COLO829 (cell line): ENCODE measurements around the gene ACAA1.

Experiments
- DNase-seq: peaks from one replicate; pipeline ENCODE4 v3.0.0; 2012; ENCODE audit warnings: low spot score

Gene ACAA1

DNA sequence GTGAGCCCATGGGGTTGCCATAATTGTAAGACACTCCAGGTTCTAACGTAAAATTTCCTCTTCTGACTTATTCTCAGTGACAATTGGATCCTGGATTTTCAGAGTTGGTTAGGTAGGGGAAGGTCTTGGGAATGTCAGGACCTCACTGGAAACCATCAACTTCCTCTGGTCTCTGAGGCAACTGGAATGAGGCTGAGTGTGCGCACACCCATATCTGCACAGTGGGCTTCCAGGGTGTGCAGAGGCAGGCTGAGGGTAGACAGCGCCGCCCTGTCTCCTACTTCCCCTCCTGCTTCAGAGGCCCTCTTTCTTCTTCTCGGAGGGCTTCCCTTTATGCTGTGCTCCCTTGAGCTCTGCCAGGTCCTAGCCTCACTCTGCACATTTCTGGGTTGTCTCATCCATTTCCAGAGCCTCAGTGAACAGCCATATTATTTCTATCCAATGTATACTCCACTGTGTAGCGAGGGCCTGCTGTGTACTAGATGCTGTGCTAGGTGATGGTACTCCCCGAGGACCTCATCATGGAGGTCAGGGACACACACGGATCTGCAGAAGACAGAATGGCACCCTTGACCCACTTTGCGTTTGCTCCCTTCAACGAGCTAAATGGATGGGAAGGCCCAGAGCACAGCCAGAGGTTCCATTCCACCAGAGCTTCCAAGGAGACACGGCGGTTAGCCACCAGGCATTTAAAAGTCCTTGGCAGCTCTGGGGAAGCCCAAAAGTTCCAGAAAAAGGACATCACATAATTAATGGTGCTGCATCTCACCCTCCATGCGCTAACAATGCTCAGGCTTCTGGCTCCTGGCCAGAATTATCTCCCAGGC is 18.3 kb downstream of the ACAA1 start:
- no peak for DNase-seq

DNA sequence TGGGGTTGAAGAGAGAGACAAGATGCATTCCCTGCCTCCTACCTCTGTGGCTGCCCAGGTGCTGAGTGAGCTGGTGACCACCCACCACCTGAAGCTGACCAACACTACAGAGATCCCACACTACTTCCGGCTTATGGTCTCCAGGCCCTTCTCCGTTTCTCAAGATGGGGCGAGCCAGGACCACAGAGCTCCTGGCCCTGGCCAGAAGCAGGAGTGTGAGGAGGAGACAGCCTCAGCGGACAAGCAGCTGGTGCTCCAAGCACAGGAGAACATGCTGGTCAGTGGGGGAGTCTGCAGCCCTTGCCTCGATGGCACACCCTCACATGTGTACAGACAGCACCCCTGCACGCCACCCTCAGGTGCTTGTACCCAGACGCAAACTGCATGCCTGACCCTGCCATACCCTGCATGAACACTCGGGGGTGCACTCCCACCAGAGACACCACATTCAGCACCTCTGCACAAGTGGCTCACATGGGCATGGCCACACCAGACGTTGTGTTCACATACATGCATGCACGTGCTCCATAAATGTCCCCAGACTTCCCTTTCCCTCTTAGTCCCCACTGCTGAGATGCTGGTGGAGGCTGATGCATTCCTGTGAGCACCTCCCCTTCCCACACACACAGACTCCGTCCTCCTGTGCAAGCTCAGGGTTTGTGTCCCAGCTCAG is 19.0 kb downstream of the ACAA1 start:
- DNase-seq, result peak; percentile 75

DNA sequence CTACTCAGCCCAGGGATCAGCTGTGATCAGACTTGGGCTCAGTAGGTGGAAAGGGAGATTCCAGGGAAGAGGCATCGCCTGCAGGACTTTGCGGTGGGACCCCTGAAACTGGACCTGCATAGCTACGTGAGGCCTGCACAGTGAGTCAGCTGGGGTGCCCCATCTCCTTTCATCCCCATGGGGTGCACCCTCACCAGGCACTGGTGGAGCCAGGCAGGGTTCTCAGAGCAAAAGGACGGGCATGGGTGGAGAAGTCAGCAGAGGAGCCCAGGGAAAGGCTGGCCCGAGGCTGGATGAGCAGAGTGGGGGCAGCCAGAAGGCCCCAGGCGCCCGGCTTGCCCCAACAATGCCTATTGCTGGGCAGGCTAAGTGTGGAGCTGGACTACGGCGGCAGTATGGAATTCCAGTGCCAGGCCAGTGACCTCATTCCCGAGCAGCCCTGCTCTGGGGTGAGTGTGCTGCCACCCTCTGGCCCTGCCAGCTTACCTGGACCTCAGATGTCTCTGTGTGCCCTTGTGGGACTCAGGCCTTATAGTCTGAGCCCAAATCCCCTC is 19.7 kb downstream of the ACAA1 start:
- no peak for DNase-seq

DNA sequence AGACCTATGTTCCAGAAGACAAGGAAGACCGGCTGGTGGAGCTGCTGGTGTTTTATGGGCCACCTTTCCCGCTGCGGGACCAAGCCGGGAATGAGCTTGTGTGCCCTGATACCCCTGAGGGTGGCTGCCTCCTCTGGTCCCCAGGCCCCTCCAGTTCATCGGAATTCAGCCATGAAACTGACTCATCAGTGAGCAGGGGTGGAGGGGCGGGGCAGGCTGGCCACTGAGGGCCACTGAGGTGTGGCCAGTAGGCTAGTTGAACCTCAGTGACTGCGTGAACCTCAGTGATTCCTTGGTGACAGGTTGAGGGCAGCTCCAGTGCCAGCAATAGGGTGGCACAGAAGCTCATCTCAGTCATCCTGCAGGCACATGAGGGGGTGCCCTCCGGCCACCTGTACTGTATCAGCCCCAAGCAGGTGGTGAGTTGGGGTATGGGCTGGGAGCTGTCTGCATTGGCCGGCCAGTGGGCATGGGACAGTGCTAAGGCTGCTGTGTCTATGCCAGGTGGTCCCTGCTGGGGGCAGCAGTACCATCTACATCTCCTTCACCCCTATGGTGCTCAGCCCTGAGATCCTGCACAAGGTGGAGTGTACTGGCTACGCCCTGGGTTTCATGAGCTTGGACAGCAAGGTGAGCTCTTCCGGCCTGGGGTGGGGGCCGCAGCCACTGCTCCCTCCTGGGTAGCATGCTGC is 20.3 kb downstream of the ACAA1 start:
- no peak for DNase-seq

DNA sequence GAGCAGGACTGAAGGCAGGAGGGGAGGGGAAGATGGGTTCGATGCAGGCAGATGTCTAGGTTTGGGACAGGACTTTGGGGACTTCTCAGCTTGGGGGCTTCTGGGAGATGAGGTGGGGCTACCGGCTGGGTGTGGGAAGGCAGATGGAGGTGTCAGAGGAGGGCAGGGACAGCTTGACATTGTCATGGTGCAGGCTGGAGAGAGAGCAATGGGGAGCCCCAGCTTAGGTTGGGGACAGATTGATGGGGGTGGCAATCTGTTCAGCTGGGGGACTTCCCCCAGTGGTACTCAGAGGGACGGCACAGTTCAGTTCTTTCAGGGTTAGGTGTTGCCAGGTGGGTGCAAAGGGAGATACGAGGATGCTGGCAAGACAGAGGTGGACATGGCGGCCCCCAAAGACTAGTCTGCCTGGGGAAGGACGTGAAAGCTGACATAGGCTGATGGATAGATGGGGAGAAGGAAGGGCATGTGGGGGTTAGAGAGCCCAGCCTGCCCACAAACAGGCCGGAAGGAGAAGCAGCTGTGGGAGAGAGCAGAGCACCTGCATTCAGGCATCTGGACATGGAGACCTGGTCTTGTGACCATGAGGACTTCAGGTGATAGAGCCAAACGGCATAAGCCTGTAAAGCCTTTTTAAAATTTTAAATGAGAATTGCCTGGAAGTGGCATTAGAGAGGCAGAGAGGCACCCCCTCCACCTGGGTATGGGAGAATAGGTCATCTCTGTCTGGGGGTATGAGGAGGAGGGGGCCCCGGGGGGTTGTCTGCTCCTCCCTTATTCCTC is 21.1 kb downstream of the ACAA1 start:
- DNase-seq, result no peak

DNA sequence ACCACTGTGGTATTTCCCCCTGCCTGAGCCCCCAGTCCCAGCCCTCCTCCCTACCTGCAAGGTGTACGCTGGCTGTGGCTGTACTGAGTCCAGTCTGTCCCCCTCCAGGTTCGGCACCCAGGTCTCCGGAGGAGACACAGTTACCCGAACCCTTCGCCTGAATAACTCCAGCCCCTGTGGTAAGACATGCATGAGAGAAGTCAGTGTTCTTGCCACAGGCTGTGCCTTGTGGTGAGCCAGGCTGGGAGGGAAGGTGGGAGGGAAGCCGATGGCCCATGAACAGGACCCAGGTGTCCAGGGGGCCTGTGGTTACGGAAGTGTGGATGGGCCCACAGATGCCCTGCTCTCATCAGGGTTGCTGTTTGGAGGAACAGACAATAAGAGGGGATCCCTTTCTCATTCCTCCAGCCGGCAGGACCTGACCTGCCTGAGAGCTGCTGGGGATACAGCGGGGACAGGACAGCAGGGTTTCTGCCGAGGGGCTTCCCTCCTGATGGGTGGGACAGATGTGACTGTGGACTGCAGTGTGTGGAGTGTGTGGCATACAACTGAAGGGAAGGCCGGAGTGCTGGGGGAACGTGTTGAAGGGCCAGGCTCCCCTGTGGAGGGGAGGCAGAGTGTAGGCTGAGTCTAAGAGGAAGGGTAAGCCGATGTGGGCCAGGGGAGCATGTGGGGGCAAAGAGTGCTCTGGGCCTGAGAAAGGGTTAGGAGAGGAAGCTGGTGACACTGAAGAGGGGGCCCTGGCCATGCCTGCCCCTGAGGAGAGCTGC is 21.9 kb downstream of the ACAA1 start:
- no peak for DNase-seq

DNA sequence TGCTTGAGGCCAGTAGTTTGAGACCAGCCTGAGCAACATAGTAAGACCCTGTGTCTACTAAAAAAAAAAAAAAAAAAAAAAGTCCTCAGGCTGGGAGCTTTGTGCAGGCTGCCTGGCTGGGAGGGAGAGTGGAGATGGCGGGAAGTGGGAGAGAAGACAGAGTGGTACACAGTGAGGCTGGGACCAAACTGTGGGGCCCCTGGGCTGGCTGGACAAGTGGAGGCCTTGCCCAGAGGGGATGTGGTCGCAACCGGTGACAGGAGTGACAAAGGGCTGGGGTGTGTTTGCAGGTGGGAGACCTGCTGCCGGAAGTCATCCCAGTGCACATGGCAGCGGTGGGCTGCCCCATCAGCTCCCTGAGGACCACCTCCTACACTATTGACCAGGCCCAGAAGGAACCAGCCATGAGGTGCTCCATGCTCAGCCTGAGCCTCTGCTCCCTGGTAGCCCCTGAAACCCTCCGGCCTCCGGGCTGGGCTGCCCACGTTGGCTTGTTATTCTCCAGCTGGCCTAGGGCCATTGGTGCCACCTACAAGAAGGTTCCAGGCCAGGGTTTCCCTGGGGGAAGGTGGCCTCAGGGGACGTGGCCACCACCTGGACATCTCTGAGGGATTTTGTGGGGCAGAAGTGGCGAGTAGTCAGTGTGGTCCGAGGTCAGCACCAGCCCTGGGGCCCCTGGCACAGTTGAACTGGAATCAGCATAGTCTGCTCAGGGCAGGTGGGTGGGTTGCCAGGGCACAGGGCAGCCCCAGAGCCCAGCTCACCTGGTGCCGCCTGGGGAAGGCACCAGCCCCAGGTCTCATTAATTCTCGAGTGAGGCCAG is 22.7 kb downstream of the ACAA1 start:
- no peak for DNase-seq

DNA sequence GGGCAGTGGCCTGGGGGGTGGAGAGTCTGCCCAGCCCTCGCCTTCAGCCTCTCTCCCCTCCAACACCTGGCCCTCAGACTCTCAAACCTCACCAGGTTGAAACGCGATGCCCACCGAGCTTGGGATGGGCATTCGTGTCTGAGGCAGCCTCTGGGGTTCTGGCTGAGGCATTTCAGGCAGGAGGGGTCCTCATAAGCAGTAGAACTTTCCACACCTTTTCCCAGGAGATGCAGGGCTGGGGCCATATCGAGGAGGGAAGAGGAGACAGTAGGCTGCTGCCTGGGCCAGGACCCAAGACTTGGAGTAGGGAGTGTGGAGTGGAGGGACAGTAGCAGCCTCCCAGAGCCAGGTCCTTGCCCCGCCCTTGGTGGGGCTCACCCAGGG is 24.6 kb downstream of the ACAA1 start:
- DNase-seq, result no peak

DNA sequence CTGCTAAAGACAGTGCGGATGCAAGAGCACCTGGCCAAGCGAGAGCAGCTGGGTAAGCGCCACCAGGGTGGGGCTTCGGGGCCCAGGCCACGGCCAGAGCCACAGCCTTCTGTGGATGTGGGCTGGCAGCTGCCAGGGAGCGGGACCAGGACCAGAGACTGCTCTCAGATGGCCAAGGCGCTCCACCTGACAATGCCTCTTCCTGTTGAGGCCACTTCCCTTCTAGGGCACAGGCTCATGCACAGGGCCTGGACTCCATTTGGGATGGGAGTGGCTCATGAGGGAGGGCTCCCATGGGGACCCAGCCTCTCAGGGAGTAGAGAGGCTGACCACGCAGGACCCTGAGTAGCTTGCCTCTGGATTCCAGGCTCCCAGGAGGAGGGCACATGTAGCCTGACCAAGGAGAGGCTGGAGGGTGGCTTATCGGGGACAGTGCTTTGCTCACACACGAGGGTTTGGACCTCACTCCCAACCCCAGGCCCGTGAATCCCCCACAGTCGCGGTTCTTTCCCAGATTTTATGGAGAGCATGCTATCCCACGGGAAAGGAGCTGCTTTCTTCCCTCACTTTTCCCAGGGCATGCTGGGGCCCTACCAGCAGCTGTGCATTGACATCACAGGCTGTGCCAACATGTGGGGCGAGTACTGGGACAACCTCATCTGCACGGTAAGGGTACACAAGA is 25.1 kb downstream of the ACAA1 start:
- DNase-seq, result no peak

DNA sequence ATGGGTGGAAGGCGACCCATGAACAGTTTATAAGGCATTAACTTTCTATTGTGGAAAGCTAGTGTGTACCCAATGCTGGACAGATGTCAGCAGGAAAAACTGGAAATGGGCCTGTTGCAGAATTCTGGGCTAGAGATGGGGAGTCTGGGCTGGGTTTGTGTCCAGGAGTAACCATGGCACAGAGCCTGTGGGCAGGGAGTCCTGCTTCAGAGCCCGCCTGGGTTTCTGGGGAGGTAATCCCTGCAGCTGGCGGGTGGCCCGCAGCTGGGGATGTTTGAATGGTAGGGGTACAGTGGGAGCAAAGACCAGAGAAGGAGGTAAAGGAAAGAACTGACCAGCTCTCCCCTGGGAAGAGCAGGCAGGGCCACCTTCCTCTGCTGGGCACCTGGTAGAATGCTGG is 25.7 kb downstream of the ACAA1 start:
- DNase-seq, result no peak

DNA sequence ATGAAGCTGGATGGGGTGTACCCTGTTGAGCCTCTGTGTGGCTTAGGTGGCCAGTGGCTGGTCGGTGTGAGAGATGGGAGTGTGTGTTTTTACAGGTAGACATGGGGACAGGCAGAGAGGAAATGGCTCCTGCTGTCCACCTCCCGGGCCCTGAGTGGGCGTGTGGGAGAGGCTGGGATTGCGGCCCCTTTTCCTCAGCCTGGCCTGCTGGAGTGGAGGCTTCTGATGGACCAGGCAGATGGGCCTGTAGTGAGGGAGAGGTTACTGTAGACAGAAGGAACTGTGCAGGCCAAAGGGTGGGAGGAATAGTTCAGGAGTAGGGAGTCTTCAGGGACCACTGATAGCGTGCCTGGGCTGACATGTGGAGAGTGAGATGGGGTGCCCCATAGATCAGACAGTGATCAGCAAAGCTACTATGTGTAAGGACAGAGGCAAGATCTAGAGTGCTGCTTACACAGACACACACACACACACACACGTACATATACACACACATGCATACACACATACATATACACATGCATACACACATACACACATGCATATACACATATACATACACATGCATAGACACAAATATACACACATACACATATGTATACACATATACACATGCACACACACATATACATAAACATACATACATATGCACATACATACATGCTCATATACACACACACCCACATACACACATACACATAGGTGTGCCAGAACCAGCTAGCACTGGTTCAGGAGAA is 26.4 kb downstream of the ACAA1 start:
- DNase-seq, result no peak

DNA sequence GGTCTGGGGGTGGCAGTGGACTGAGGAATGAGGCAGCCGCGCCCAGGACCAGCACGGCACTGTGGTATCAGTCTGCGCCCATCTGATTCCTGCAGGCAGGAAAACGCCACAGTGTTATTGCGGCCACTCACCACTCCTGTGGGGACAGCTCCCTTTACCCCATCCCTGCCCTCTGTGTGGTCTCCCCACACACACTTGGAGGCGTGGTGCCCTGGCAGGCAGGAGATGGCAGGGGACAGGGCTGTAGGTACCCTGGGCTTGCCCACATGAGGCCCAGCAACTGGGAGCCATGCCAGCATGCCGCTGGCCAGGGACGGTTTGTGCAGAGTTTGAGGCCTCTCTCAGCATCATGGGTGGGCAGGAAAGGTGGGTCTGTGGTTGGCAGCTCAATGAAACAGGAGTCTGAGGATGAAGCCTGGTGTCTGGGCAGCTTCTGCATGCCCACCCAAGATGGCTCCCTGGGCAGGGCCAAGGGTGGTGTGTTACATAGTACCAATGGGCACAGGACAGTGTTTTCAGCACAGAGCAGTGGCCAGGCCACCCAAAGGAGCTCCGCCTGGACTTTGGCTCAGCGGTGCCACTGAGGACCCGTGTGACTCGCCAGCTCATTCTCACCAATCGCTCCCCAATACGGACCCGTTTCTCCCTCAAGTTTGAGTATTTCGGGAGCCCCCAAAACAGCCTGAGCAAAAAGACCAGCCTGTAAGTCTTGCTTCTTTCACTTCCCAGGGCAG is 27.2 kb downstream of the ACAA1 start:
- no peak for DNase-seq

DNA sequence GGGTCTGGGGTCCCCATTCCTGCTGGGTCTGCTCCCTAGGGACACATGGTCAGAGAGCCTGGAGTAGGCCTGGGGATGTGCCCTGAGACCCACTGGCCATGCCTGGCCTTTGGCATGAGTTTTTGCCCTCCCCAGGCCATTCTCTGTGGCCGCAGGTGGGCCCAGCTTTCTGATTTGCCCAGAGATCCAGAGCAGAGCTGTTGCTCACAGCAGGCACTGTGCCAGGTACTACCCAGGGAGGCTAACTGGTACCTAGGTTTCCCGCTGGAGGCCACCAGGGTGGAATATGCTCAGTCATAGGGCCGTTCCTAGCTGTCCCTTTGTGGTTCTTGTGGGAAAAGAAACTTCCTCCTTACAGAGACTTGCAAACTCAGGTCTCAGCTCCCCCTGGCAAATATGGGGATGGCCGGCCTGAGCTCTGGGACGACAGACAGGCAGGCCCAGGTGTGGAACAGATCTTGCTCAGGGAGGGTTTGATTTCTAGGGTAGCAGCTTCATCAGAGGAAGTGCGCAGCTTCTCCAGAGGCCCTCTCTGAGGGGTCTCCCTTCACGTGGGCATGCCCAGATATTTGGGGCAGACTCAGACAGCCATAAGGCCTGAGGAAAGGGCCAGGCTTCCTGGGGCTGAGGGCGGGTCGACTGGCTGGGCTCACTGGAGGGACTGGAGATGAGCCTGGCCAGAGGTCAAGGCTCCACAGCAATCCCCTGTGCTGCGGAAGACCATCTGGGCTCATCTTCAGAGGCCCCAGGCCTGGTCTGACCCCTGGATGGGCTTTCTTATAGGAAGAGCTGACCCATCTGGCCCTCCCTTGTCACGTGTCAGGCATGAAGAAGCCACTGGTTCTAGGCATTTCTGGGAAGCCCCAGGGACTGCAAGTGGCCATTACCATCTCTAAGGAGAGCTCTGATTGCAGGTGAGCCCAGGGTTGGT is 28.0 kb downstream of the ACAA1 start:
- no peak for DNase-seq

DNA sequence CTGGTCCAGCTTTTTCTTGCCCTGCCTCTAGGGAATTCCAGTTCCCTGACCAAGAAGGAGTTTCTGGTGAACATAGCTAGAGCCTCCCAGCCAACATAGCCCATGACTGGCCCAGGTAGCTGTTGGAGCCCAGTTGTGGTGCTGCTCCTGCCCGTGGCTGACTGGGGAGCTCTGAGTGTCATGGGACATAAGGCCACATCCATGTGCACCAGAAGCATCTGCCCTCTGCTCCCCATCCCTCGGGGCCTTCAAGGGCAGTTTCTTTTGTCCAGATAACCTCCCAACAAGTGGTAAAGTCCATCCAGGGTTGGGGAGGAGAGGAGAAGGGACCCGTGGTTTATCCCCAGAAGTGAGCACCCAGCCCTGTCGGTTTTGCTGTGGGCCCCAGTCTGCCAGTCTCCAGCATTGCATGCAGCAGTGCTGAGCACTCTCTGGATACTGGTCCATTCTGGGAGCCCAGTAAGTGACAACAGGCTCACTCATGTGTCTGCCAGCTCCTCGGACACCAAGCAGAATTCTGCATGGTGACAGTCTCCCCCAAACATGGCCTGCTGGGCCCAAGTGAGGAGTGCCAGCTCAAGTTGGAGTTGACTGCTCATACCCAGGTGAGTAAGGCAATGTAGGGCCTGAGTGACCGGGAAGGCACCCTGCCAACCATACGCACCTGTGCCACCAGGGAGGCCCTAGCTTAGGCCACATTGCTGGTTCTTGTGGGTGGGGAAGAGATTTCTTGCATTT is 28.8 kb downstream of the ACAA1 start:
- no peak for DNase-seq

DNA sequence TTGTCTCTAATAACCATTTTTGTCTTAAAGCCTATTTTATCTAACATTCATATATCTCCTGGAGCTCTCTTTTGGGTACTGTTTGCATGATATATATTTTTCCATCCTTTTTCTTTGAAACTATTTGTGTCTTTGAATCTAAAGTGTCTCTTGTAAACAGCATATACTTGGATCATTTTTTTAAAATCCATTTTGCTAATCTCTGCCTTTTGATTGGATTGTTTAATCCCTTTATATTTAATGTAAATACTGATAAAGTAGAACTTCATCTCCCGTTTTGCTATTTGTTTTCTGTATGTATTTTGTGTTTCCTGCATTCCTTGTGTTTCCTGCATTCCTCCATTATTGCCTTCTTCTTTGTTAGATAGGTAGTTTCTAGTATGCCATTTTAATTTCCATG is 31.4 kb downstream of the ACAA1 start:
- no peak for DNase-seq

DNA sequence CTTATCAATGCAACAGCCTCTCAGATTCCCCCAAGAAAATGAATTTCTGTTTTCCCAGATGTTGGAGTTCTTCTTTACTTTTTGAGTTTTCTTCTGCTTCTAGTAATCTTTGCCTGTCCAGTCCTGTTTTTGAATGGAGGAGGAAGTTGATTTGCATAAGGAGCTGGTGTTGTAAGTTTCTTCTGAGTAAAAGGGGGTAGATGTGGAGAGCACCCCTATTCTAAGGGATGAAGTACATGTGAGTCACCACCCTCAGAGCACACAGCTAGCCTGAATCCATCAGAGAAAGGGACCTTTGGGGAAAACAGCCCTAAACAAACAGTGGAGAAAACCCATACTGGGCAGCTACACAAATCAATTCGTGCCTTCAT is 34.5 kb downstream of the ACAA1 start:
- no peak for DNase-seq
